Measurements from ENCODE around the gene RNASE9.

Gene RNASE9

DNA sequence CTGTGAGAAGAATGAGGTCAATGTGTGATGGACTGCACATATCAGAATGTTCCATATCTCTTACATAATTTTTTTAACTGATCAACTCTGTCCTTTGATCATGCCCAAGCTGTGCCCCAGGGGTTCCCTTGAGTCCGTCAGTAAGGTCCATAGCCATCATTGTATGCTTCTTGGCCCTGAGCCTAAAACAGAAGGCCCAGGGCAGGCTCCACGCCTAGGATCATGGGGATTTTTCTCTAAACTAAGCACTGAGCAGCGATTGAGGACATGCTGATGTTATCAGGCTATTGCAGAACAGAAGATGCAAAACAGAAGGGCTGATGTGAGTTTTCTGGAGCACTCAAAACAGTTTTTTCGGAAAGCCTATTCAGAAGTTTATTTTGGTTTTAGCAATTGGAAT is 20.9 kb downstream of the RNASE9 start:
- H3K4me3 ChIP-seq (replicated peaks; ENCODE audit: insufficient read depth, low read length), result no peak overlapping the region
- H3K27ac ChIP-seq (replicated peaks), result no peak overlapping the region
- no peak for DNase-seq (ENCODE audit: low read depth in 1 of 2, low spot score in 1 of 2)
- TF ChIP-seq POLR2AphosphoS5 (IDR thresholded peaks at IDR 0.05; ENCODE audit: low read depth) (no peak), SPI1 (IDR thresholded peaks at IDR 0.05; ENCODE audit: borderline replicate concordance, low read depth) (no peak), GABPA (IDR thresholded peaks at IDR 0.05; ENCODE audit: low read depth) (no peak)
- TF ChIP-seq, protein P1, sequence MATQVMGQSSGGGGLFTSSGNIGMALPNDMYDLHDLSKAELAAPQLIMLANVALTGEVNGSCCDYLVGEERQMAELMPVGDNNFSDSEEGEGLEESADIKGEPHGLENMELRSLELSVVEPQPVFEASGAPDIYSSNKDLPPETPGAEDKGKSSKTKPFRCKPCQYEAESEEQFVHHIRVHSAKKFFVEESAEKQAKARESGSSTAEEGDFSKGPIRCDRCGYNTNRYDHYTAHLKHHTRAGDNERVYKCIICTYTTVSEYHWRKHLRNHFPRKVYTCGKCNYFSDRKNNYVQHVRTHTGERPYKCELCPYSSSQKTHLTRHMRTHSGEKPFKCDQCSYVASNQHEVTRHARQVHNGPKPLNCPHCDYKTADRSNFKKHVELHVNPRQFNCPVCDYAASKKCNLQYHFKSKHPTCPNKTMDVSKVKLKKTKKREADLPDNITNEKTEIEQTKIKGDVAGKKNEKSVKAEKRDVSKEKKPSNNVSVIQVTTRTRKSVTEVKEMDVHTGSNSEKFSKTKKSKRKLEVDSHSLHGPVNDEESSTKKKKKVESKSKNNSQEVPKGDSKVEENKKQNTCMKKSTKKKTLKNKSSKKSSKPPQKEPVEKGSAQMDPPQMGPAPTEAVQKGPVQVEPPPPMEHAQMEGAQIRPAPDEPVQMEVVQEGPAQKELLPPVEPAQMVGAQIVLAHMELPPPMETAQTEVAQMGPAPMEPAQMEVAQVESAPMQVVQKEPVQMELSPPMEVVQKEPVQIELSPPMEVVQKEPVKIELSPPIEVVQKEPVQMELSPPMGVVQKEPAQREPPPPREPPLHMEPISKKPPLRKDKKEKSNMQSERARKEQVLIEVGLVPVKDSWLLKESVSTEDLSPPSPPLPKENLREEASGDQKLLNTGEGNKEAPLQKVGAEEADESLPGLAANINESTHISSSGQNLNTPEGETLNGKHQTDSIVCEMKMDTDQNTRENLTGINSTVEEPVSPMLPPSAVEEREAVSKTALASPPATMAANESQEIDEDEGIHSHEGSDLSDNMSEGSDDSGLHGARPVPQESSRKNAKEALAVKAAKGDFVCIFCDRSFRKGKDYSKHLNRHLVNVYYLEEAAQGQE (IDR thresholded peaks at IDR 0.05; ENCODE audit: insufficient replicate concordance, low read depth), result no peak
- TF ChIP-seq, protein P2, sequence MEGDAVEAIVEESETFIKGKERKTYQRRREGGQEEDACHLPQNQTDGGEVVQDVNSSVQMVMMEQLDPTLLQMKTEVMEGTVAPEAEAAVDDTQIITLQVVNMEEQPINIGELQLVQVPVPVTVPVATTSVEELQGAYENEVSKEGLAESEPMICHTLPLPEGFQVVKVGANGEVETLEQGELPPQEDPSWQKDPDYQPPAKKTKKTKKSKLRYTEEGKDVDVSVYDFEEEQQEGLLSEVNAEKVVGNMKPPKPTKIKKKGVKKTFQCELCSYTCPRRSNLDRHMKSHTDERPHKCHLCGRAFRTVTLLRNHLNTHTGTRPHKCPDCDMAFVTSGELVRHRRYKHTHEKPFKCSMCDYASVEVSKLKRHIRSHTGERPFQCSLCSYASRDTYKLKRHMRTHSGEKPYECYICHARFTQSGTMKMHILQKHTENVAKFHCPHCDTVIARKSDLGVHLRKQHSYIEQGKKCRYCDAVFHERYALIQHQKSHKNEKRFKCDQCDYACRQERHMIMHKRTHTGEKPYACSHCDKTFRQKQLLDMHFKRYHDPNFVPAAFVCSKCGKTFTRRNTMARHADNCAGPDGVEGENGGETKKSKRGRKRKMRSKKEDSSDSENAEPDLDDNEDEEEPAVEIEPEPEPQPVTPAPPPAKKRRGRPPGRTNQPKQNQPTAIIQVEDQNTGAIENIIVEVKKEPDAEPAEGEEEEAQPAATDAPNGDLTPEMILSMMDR (IDR thresholded peaks at IDR 0.05; ENCODE audit: insufficient read depth, low read length), result no peak
- no peaks in the 10 kb centered on the region for H3K27me3 ChIP-seq (ENCODE audit: insufficient read depth, poor library complexity, severe bottlenecking)

DNA sequence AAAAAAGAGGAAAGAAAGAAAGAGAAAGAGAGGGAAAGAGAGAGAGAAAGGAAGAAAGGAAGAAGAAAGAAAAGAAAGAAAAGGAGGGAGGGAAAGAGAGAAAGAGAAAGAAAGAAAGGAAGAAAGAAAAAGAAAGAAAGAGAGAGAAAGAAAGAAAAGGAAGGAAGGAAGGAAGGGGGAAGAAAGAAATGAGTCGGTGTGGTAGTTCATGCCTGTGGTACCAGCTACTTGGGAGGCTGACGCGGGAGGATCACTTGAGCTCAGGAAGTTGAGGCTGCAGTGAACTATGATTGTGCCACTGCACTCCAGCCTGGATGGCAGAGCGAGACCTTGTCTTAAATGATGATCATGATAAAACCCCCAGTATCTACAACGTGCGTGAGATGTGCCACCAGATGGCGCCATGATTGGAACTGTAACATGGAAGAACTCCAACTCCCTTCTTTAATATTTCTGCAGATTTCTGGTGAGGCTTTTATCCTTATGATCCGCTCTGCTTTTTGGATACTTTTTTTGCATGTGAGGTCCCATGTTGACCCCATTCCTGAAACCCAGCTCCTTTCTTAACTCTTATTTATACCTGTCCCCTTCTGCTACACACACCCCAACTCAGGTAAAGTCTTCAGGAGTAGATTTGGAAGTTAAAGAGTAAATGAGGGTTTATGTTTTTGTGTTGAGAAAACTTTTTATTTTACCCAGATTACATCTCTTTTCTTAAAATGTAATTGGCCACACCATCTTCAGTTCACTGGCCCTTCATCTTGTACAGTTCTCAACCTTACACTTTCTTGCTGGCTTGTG is 29.9 kb downstream of the RNASE9 start:
- no peak for TF ChIP-seq GABPA (IDR thresholded peaks at IDR 0.05; ENCODE audit: low read depth)
- no peak for TF ChIP-seq SPI1 (IDR thresholded peaks at IDR 0.05; ENCODE audit: borderline replicate concordance, low read depth)
- TF ChIP-seq, protein P1 (IDR thresholded peaks at IDR 0.05; ENCODE audit: insufficient replicate concordance, low read depth), result no peak
- TF ChIP-seq, protein P2 (IDR thresholded peaks at IDR 0.05; ENCODE audit: insufficient read depth, low read length), result peak; percentile 71
- no peaks in the 10 kb centered on the region for H3K27me3 ChIP-seq (ENCODE audit: insufficient read depth, poor library complexity, severe bottlenecking)
- H3K4me3 ChIP-seq (replicated peaks; ENCODE audit: insufficient read depth, low read length), result no peak overlapping the region
- H3K27ac ChIP-seq (replicated peaks), result no peak overlapping the region
- DNase-seq (ENCODE audit: low read depth in 1 of 2, low spot score in 1 of 2), result peak; percentile 29 to 81

DNA sequence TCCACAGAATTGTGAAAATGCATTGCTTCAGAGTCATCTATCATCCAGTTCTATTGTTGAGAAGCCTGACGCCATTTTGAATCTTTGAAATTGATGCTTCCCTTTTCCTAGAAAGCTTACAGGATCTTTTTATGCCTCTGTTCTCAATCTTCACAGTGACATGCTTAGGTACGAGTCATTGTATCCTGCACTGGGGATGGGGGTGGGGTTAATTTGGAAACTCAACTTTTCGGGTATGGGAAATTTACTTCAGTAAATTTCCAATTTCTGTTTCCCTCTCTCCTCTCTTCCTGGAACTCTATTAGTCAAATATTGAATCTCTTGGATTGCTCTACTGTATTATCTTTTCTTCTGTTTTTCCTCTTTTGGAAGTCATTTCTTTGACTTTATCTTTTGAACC is 31.0 kb downstream of the RNASE9 start:
- Histone ChIP-seq H3K4me3 (replicated peaks; ENCODE audit: insufficient read depth, low read length) (no peak overlapping the region), H3K27me3 (ENCODE audit: insufficient read depth, poor library complexity, severe bottlenecking) (no peaks in the 10 kb centered on the region), H3K27ac (replicated peaks) (no peak overlapping the region)
- no peak for DNase-seq (ENCODE audit: low read depth in 1 of 2, low spot score in 1 of 2)
- TF ChIP-seq, protein P2 (IDR thresholded peaks at IDR 0.05; ENCODE audit: insufficient read depth, low read length), result no peak
- TF ChIP-seq POLR2AphosphoS5 (IDR thresholded peaks at IDR 0.05; ENCODE audit: low read depth), result no peak
- no peak for TF ChIP-seq GABPA (IDR thresholded peaks at IDR 0.05; ENCODE audit: low read depth)
- TF ChIP-seq SPI1 (IDR thresholded peaks at IDR 0.05; ENCODE audit: borderline replicate concordance, low read depth), result no peak
- TF ChIP-seq, protein P1 (IDR thresholded peaks at IDR 0.05; ENCODE audit: insufficient replicate concordance, low read depth), result no peak
